BJ (cell line): ENCODE data around the gene NCOA3. TPM values are rescaled to one million over a fixed set of nuclear protein-coding genes. Genes with fewer than 3 reads are reported as not detected.

Experiments
- CTCF ChIA-PET: fragments of 350-600 bp; formaldehyde crosslinking; extraction: SDS; loops from one replicate; lab custom pipeline; 2021; ENCODE audit warnings: antibody characterized with exemption, inconsistent platforms; lab: Yijun Ruan, JAX
- POLR2A ChIA-PET: fragments of 300-600 bp; sonication (Branson Sonifier 250); formaldehyde crosslinking; extraction: SDS; loops from one replicate; lab custom pipeline; 2021; ENCODE audit warnings: antibody characterized with exemption; lab: Charles Lee
- DNase-seq: peaks from one replicate; pipeline ENCODE4 v3.0.0-alpha.2; 2011; ENCODE audit warnings: low read depth
- H3K27me3 ChIP-seq: 2 replicates; pipeline ENCODE4 v1.6.0; 2011; ENCODE audit warnings: low read length; ENCODE audit not compliant: control insufficient read depth, insufficient read depth
- H3K36me3 ChIP-seq: 2 replicates; pipeline ENCODE4 v1.5.1; 2011; ENCODE audit warnings: low read length; ENCODE audit not compliant: control insufficient read depth, insufficient read depth
- H3K4me3 ChIP-seq: 2 replicates; pipeline ENCODE4 v1.5.1; 2011; ENCODE audit warnings: low read depth, mild to moderate bottlenecking, control low read depth, low read length
- CTCF ChIP-seq: IDR thresholded peaks from 2 replicates; pipeline ENCODE4 v1.5.1; 2011; ENCODE audit warnings: low read depth, mild to moderate bottlenecking, control low read depth, inconsistent platforms, low read length, moderate library complexity; ENCODE audit not compliant: insufficient read depth
- polyA plus RNA-seq: library from polyadenylated mRNA; depleted of rRNA; stranded (reverse); fragments of >200 nt; gene quantifications from 2 replicates; pipeline ENCODE4 v1.2.3, GENCODE V29; 2011

NCOA3 gene
- polyA plus RNA-seq, 1 experiment = 23.6 TPM

GRCh38 chr20:47670913-47671312 lies 169.2 kb downstream of the NCOA3 start:
- peaks cover 2% of the 10 kb centered on the region; the same call in 1 of the 2 replicates for H3K36me3 ChIP-seq
- POLR2A ChIA-PET = no interaction called here
- CTCF ChIA-PET = interaction anchor here (0.9 to 5.9 kb wide), 3 partner anchors 105 to 950 kb away, joined by 3 to 54 read pairs (median 3); no protein-coding TSS in a partner anchor
- DNase-seq = no peak
- H3K4me3 ChIP-seq = no peak overlapping the region
- TF ChIP-seq CTCF = no peak
- no peaks in the 10 kb centered on the region for H3K27me3 ChIP-seq

GRCh38 chr20:47672166-47672565 lies 170.5 kb downstream of the NCOA3 start:
- TF ChIP-seq CTCF = no peak

GRCh38 chr20:47672886-47673670 lies 171.4 kb downstream of the NCOA3 start:
- Histone ChIP-seq H3K4me3 (no peak overlapping the region), H3K36me3 (peaks cover 2% of the 10 kb centered on the region; the same call in 1 of the 2 replicates), H3K27me3 (no peaks in the 10 kb centered on the region)
- POLR2A ChIA-PET = no interaction called here
- DNase-seq = no peak
- no peak for TF ChIP-seq CTCF
- CTCF ChIA-PET = interaction anchor here (1.0 to 10.1 kb wide), 5 partner anchors 9 to 948 kb away, joined by 3 to 157 read pairs (median 34); no protein-coding TSS in a partner anchor

More at GRCh38 chr20:47672166-47672565, 170.5 kb downstream of the NCOA3 start:
- DNase-seq = no peak
- H3K4me3 ChIP-seq = no peak overlapping the region
- ChIA-PET CTCF (interaction anchor here (1.5 to 5.9 kb wide), 2 partner anchors 8 to 949 kb away, joined by 5 to 54 read pairs; no protein-coding TSS in a partner anchor), POLR2A (no interaction called here)
- H3K27me3 ChIP-seq = no peaks in the 10 kb centered on the region
- H3K36me3 ChIP-seq = peaks cover 2% of the 10 kb centered on the region; the same call in 1 of the 2 replicates

- H3K27me3 ChIP-seq = no peaks in the 10 kb centered on the region
- no peak for DNase-seq
- H3K4me3 ChIP-seq = no peak overlapping the region
- no peak for TF ChIP-seq CTCF
- ChIA-PET POLR2A (no interaction called here), CTCF (interaction anchor here (1.0 to 10.1 kb wide), 3 partner anchors 10 to 948 kb away, joined by 3 to 157 read pairs (median 34); no protein-coding TSS in a partner anchor)
- peaks cover 2% of the 10 kb centered on the region; the same call in 1 of the 2 replicates for H3K36me3 ChIP-seq
Measured at GRCh38 chr20:47673671-47673955, 171.9 kb downstream of the NCOA3 start.

GRCh38 chr20:47674145-47674544 lies 172.5 kb downstream of the NCOA3 start:
- ChIA-PET CTCF (interaction anchor here (1.0 to 10.1 kb wide), 4 partner anchors 11 to 947 kb away, joined by 3 to 157 read pairs (median 21); no protein-coding TSS in a partner anchor), POLR2A (no interaction called here)
- H3K36me3 ChIP-seq = peaks cover 2% of the 10 kb centered on the region; the same call in 1 of the 2 replicates
- no peak for DNase-seq
- no peak overlapping the region for H3K4me3 ChIP-seq
- no peaks in the 10 kb centered on the region for H3K27me3 ChIP-seq
- no peak for TF ChIP-seq CTCF
